Measurements from ENCODE around the gene GPR183.

Gene GPR183

GRCh38 chr13:99258210-99258860, 48.9 kb downstream of the GPR183 start, which contains the start of gene GPR18:
TSS of gene GPR18 (minus strand) at chr13:99258379. CDS start at chr13:99255872, 2,507 bp downstream.
- peak in 2 of 3 donors; percentile 54 to 62 for DNase-seq
- Histone ChIP-seq H3K4me3 (ENCODE audit: control insufficient read depth in 1 of 7, extremely low read depth in 1 of 7, insufficient read depth in 4 of 7, low read depth in 2 of 7, low read length in 6 of 7) (peak within 1 kb of the TSS in 6 of 7 experiments; percentile 11 to 63 (median 29)), H3K27ac (ENCODE audit: insufficient read depth in 1 of 2, low read depth in 1 of 2, low read length in 2 of 2, poor library complexity in 1 of 2, severe bottlenecking in 2 of 2) (peak within 1 kb of the TSS; percentile 41 to 67), H3K36me3 (ENCODE audit: control insufficient read depth in 4 of 4, insufficient read depth in 4 of 4, low read length in 3 of 4) (peaks cover 5 to 24% (median 14%) of the 10 kb centered on the region in 4 experiments), H3K27me3 (replicated peaks in 2 of 5; ENCODE audit: control insufficient read depth in 4 of 5, insufficient read depth in 5 of 5, low read length in 4 of 5) (no peaks in the 10 kb centered on the region), H3K9me3 (ENCODE audit: control extremely low read depth in 1 of 5, control insufficient read depth in 4 of 5, insufficient read depth in 2 of 5, low read depth in 1 of 5, low read length in 4 of 5) (no peaks in the 10 kb centered on the region), H3K4me1 (ENCODE audit: control extremely low read depth in 1 of 4, control insufficient read depth in 4 of 4, insufficient read depth in 4 of 4, low read length in 3 of 4) (peaks cover 16 to 38% (median 24%) of the 10 kb centered on the region in 4 experiments)
- CTCF ChIA-PET = interaction anchor here (0.8 to 1.9 kb wide), 7 partner anchors 11 to 101 kb away, joined by 3 to 6 read pairs (median 3); no protein-coding TSS in a partner anchor
- POLR2A ChIA-PET = interaction anchor here (1.5 kb wide), 1 partner anchor 59 kb away, joined by 5 read pairs; no protein-coding TSS in a partner anchor
- 8% methylated on average over 4 of the region's 4 CpGs for WGBS (ENCODE audit: insufficient coverage)

- peaks cover 5 to 24% (median 14%) of the 10 kb centered on the region in 4 experiments for H3K36me3 ChIP-seq (ENCODE audit: control insufficient read depth in 4 of 4, insufficient read depth in 4 of 4, low read length in 3 of 4)
- no peak overlapping the region for H3K4me3 ChIP-seq (ENCODE audit: control insufficient read depth in 1 of 7, extremely low read depth in 1 of 7, insufficient read depth in 4 of 7, low read depth in 2 of 7, low read length in 6 of 7)
- DNase-seq = no peak
- H3K27me3 ChIP-seq (replicated peaks in 2 of 5; ENCODE audit: control insufficient read depth in 4 of 5, insufficient read depth in 5 of 5, low read length in 4 of 5) = no peaks in the 10 kb centered on the region
- ChIA-PET POLR2A (interaction anchor here (1.5 kb wide), 1 partner anchor 57 kb away, joined by 5 read pairs; no protein-coding TSS in a partner anchor), CTCF (interaction anchor here (1.0 to 3.6 kb wide), 4 partner anchors 12 to 72 kb away, joined by 3 to 23 read pairs (median 6); no protein-coding TSS in a partner anchor)
- H3K27ac ChIP-seq (ENCODE audit: insufficient read depth in 1 of 2, low read depth in 1 of 2, low read length in 2 of 2, poor library complexity in 1 of 2, severe bottlenecking in 2 of 2) = peak overlapping the region in 1 of 2 experiments; percentile 67
- no CpG with 5 or more reads among the region's 2 CpGs for WGBS (ENCODE audit: insufficient coverage)
- peaks cover 16 to 33% (median 24%) of the 10 kb centered on the region in 4 experiments for H3K4me1 ChIP-seq (ENCODE audit: control extremely low read depth in 1 of 4, control insufficient read depth in 4 of 4, insufficient read depth in 4 of 4, low read length in 3 of 4)
- H3K9me3 ChIP-seq (ENCODE audit: control extremely low read depth in 1 of 5, control insufficient read depth in 4 of 5, insufficient read depth in 2 of 5, low read depth in 1 of 5, low read length in 4 of 5) = no peaks in the 10 kb centered on the region
These were observed 49.9 kb downstream of the GPR183 start for GRCh38 chr13:99257291-99257690.

GRCh38 chr13:99256709-99257108, 50.5 kb downstream of the GPR183 start:
- POLR2A ChIA-PET = interaction anchor here (1.1 kb wide), 1 partner anchor 13 kb away, joined by 3 read pairs; no protein-coding TSS in a partner anchor
- 40% methylated on average over 1 of the region's 3 CpGs for WGBS (ENCODE audit: insufficient coverage)
- Histone ChIP-seq H3K27ac (ENCODE audit: insufficient read depth in 1 of 2, low read depth in 1 of 2, low read length in 2 of 2, poor library complexity in 1 of 2, severe bottlenecking in 2 of 2) (no peak overlapping the region), H3K4me1 (ENCODE audit: control extremely low read depth in 1 of 4, control insufficient read depth in 4 of 4, insufficient read depth in 4 of 4, low read length in 3 of 4) (peaks cover 16 to 33% (median 24%) of the 10 kb centered on the region in 4 experiments), H3K27me3 (replicated peaks in 2 of 5; ENCODE audit: control insufficient read depth in 4 of 5, insufficient read depth in 5 of 5, low read length in 4 of 5) (no peaks in the 10 kb centered on the region), H3K4me3 (ENCODE audit: control insufficient read depth in 1 of 7, extremely low read depth in 1 of 7, insufficient read depth in 4 of 7, low read depth in 2 of 7, low read length in 6 of 7) (peak overlapping the region in 1 of 7 experiments; percentile 4), H3K9me3 (ENCODE audit: control extremely low read depth in 1 of 5, control insufficient read depth in 4 of 5, insufficient read depth in 2 of 5, low read depth in 1 of 5, low read length in 4 of 5) (no peaks in the 10 kb centered on the region), H3K36me3 (ENCODE audit: control insufficient read depth in 4 of 4, insufficient read depth in 4 of 4, low read length in 3 of 4) (peaks cover 8 to 24% (median 17%) of the 10 kb centered on the region in 4 experiments)
- DNase-seq = no peak
- CTCF ChIA-PET = interaction anchor here (0.8 to 3.6 kb wide), 6 partner anchors 10 to 80 kb away, joined by 3 to 23 read pairs (median 6); no protein-coding TSS in a partner anchor

- H3K9me3 ChIP-seq (ENCODE audit: control extremely low read depth in 1 of 5, control insufficient read depth in 4 of 5, insufficient read depth in 2 of 5, low read depth in 1 of 5, low read length in 4 of 5) = no peaks in the 10 kb centered on the region
- POLR2A ChIA-PET = interaction anchor here (1.1 kb wide), 1 partner anchor 13 kb away, joined by 3 read pairs; no protein-coding TSS in a partner anchor
- WGBS (ENCODE audit: insufficient coverage) = 83% methylated on average over 1 of the region's 2 CpGs
- H3K4me3 ChIP-seq (ENCODE audit: control insufficient read depth in 1 of 7, extremely low read depth in 1 of 7, insufficient read depth in 4 of 7, low read depth in 2 of 7, low read length in 6 of 7) = peak overlapping the region in 1 of 7 experiments; percentile 4
- CTCF ChIA-PET = interaction anchor here (0.8 to 3.6 kb wide), 10 partner anchors 8 to 181 kb away, joined by 3 to 23 read pairs (median 4); no protein-coding TSS in a partner anchor
- H3K36me3 ChIP-seq (ENCODE audit: control insufficient read depth in 4 of 4, insufficient read depth in 4 of 4, low read length in 3 of 4) = peaks cover 11 to 24% (median 17%) of the 10 kb centered on the region in 4 experiments
- no peaks in the 10 kb centered on the region for H3K27me3 ChIP-seq (replicated peaks in 2 of 5; ENCODE audit: control insufficient read depth in 4 of 5, insufficient read depth in 5 of 5, low read length in 4 of 5)
- H3K4me1 ChIP-seq (ENCODE audit: control extremely low read depth in 1 of 4, control insufficient read depth in 4 of 4, insufficient read depth in 4 of 4, low read length in 3 of 4) = peaks cover 16 to 32% (median 24%) of the 10 kb centered on the region in 4 experiments
- DNase-seq = no peak
- H3K27ac ChIP-seq (ENCODE audit: insufficient read depth in 1 of 2, low read depth in 1 of 2, low read length in 2 of 2, poor library complexity in 1 of 2, severe bottlenecking in 2 of 2) = no peak overlapping the region
These were observed 50.9 kb downstream of the GPR183 start for GRCh38 chr13:99256283-99256682.

- DNase-seq = no peak
- Histone ChIP-seq H3K36me3 (ENCODE audit: control insufficient read depth in 4 of 4, insufficient read depth in 4 of 4, low read length in 3 of 4) (peaks cover 11 to 21% (median 16%) of the 10 kb centered on the region in 4 experiments), H3K4me3 (ENCODE audit: control insufficient read depth in 1 of 7, extremely low read depth in 1 of 7, insufficient read depth in 4 of 7, low read depth in 2 of 7, low read length in 6 of 7) (no peak overlapping the region), H3K9me3 (ENCODE audit: control extremely low read depth in 1 of 5, control insufficient read depth in 4 of 5, insufficient read depth in 2 of 5, low read depth in 1 of 5, low read length in 4 of 5) (no peaks in the 10 kb centered on the region), H3K27me3 (replicated peaks in 2 of 5; ENCODE audit: control insufficient read depth in 4 of 5, insufficient read depth in 5 of 5, low read length in 4 of 5) (no peaks in the 10 kb centered on the region), H3K4me1 (ENCODE audit: control extremely low read depth in 1 of 4, control insufficient read depth in 4 of 4, insufficient read depth in 4 of 4, low read length in 3 of 4) (peaks cover 16 to 29% (median 24%) of the 10 kb centered on the region in 4 experiments), H3K27ac (ENCODE audit: insufficient read depth in 1 of 2, low read depth in 1 of 2, low read length in 2 of 2, poor library complexity in 1 of 2, severe bottlenecking in 2 of 2) (no peak overlapping the region)
- WGBS (ENCODE audit: insufficient coverage) = 98% methylated on average over 9 of the region's 10 CpGs
- POLR2A ChIA-PET = no interaction called here
- CTCF ChIA-PET = interaction anchor here (0.9 to 3.6 kb wide), 8 partner anchors 9 to 182 kb away, joined by 3 to 23 read pairs (median 5); no protein-coding TSS in a partner anchor
These were observed 51.9 kb downstream of the GPR183 start for GRCh38 chr13:99255271-99255670.

GRCh38 chr13:99254830-99255229, 52.4 kb downstream of the GPR183 start:
- CTCF ChIA-PET = interaction anchor here (0.9 to 3.6 kb wide), 7 partner anchors 8 to 112 kb away, joined by 3 to 23 read pairs (median 6); no protein-coding TSS in a partner anchor

More at GRCh38 chr13:99254830-99255229, 52.4 kb downstream of the GPR183 start:
- H3K4me3 ChIP-seq (ENCODE audit: control insufficient read depth in 1 of 7, extremely low read depth in 1 of 7, insufficient read depth in 4 of 7, low read depth in 2 of 7, low read length in 6 of 7) = no peak overlapping the region
- peaks cover 9 to 16% (median 13%) of the 10 kb centered on the region in 4 experiments for H3K36me3 ChIP-seq (ENCODE audit: control insufficient read depth in 4 of 4, insufficient read depth in 4 of 4, low read length in 3 of 4)
- DNase-seq = no peak
- POLR2A ChIA-PET = no interaction called here
- 98% methylated on average over 14 of the region's 14 CpGs for WGBS (ENCODE audit: insufficient coverage)
- no peak overlapping the region for H3K27ac ChIP-seq (ENCODE audit: insufficient read depth in 1 of 2, low read depth in 1 of 2, low read length in 2 of 2, poor library complexity in 1 of 2, severe bottlenecking in 2 of 2)
- H3K9me3 ChIP-seq (ENCODE audit: control extremely low read depth in 1 of 5, control insufficient read depth in 4 of 5, insufficient read depth in 2 of 5, low read depth in 1 of 5, low read length in 4 of 5) = no peaks in the 10 kb centered on the region
- peaks cover 16 to 27% (median 22%) of the 10 kb centered on the region in 4 experiments for H3K4me1 ChIP-seq (ENCODE audit: control extremely low read depth in 1 of 4, control insufficient read depth in 4 of 4, insufficient read depth in 4 of 4, low read length in 3 of 4)
- H3K27me3 ChIP-seq (replicated peaks in 2 of 5; ENCODE audit: control insufficient read depth in 4 of 5, insufficient read depth in 5 of 5, low read length in 4 of 5) = no peaks in the 10 kb centered on the region

Data from common myeloid progenitor, CD34-positive (primary cell).